Uterus (tissue), 2 donors: ENCODE measurements around the gene TMEM254.

ENCODE experiments used
- POLR2A ChIP-seq, 2 donors: fragments of 450-650 bp; IDR thresholded peaks; one replicate each; pipeline ENCODE4 v1.6.1; 2016; ENCODE audit warnings: antibody characterized with exemption in 2 of 2, mild to moderate bottlenecking in 1 of 2, moderate library complexity in 1 of 2
- TF ChIP-seq, protein P1 (sequence below), 4 experiments: fragments of 200-600 bp in 2 of 4; fragments of 450-650 bp in 2 of 4; sonication (generic) in 2 of 4; IDR thresholded peaks; one replicate each; pipeline ENCODE4 v1.5.1; 2016 to 2019; ENCODE audit warnings: antibody characterized with exemption in 4 of 4, mild to moderate bottlenecking in 2 of 4, moderate library complexity in 1 of 4

GRCh38 chr10:80051993-80052392 is 26.5 kb upstream of the TMEM254 start:
- TF ChIP-seq, protein P1, sequence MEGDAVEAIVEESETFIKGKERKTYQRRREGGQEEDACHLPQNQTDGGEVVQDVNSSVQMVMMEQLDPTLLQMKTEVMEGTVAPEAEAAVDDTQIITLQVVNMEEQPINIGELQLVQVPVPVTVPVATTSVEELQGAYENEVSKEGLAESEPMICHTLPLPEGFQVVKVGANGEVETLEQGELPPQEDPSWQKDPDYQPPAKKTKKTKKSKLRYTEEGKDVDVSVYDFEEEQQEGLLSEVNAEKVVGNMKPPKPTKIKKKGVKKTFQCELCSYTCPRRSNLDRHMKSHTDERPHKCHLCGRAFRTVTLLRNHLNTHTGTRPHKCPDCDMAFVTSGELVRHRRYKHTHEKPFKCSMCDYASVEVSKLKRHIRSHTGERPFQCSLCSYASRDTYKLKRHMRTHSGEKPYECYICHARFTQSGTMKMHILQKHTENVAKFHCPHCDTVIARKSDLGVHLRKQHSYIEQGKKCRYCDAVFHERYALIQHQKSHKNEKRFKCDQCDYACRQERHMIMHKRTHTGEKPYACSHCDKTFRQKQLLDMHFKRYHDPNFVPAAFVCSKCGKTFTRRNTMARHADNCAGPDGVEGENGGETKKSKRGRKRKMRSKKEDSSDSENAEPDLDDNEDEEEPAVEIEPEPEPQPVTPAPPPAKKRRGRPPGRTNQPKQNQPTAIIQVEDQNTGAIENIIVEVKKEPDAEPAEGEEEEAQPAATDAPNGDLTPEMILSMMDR (IDR thresholded peaks at IDR 0.05), result no peak
- no peak for TF ChIP-seq POLR2A (IDR thresholded peaks at IDR 0.05)
